Sigmoid colon (tissue), 7 donors: ENCODE results near the gene APOL3. TPM values are rescaled to one million over a fixed set of nuclear protein-coding genes. Genes with fewer than 3 reads are reported as not detected.
A peak's percentile ranks its signal among the peaks of the same experiment; 100 is the strongest.
"Not testable (repeated sequence)": the region's sequence is repeated elsewhere in the genome, so short reads cannot be mapped to it uniquely, and the experiment has no call there.

Experiments
- DNase-seq: peaks from one replicate; pipeline ENCODE4 v3.0.0-alpha.2; 2019
- H3K27ac ChIP-seq, 4 donors: fragments of 200-600 bp; sonication (generic); one replicate each; pipeline ENCODE4 v1.5.1; 2016 to 2019; ENCODE audit warnings: mild to moderate bottlenecking in 1 of 4
- H3K27me3 ChIP-seq, 3 donors: fragments of 200-600 bp; sonication (generic); one replicate each; pipeline ENCODE4 v1.5.1; 2019; ENCODE audit warnings: mild to moderate bottlenecking in 1 of 3
- H3K36me3 ChIP-seq, 4 donors: fragments of 200-600 bp; sonication (generic); one replicate each; pipeline ENCODE4 v1.5.1; 2016 to 2019
- H3K4me1 ChIP-seq, 4 donors: fragments of 200-600 bp; sonication (generic); one replicate each; pipeline ENCODE4 v1.5.1; 2017 to 2019
- H3K4me3 ChIP-seq, 4 donors: fragments of 200-600 bp; sonication (generic); one replicate each; pipeline ENCODE4 v1.5.1; 2017 to 2019; ENCODE audit warnings: mild to moderate bottlenecking in 2 of 4, moderate library complexity in 1 of 4
- H3K9me3 ChIP-seq, 4 donors: fragments of 200-600 bp in 3 of 4; sonication (generic) in 3 of 4; one replicate each; pipeline versions ENCODE4 v1.5.1 to v1.6.1; 2013 to 2019
- EP300 ChIP-seq, 4 donors: sonication (generic); formaldehyde crosslinking; IDR thresholded peaks; one replicate each; pipeline ENCODE4 v1.6.1; 2017; ENCODE audit warnings: antibody characterized with exemption in 4 of 4
- POLR2A ChIP-seq, 2 donors: fragments of 450-650 bp; IDR thresholded peaks; one replicate each; pipeline ENCODE4 v1.6.1; 2016; ENCODE audit warnings: antibody characterized with exemption in 2 of 2, mild to moderate bottlenecking in 2 of 2, moderate library complexity in 2 of 2
- POLR2AphosphoS5 ChIP-seq, 4 donors: sonication (generic); formaldehyde crosslinking; IDR thresholded peaks; one replicate each; pipeline ENCODE4 v1.6.1; 2017; ENCODE audit warnings: antibody characterized with exemption in 4 of 4
- WGBS, 2 donors: extraction: QIAGEN DNeasy Blood & Tissue Kit; methylation state at CpG; one replicate each; pipeline ENCODE4 v1.1.7; 2013; 5-methylcytosine and 5-hydroxymethylcytosine counted together
- intact Hi-C: fragments of 100-400 bp; cut with DNase I; formaldehyde crosslinking; loops from one replicate; pipeline ENCODE4 v1.15.1; 2023
- polyA plus RNA-seq, 3 donors: library from polyadenylated mRNA; stranded (reverse); fragments of 200-250 nt; gene quantifications; one replicate each; pipeline ENCODE4 v1.2.3, GENCODE V29; 2013
- total RNA-seq, 4 donors: library from RNA; depleted of rRNA; stranded (reverse); fragments of >200 nt; gene quantifications; one replicate each; pipeline ENCODE4 v1.1.0, GENCODE V29; 2016
- TF ChIP-seq, protein P1 (sequence below), 4 experiments: fragments of 450-650 bp in 3 of 4; fragments of 200-600 bp in 1 of 4; IDR thresholded peaks; one replicate each; pipeline ENCODE4 v1.5.1; 2016 to 2019; ENCODE audit warnings: antibody characterized with exemption in 4 of 4, mild to moderate bottlenecking in 3 of 4, moderate library complexity in 2 of 4
- donor health status: healthy with polysubstance abuse.
- donor health status: Bipolar disorder and iron deficiency.
- donor health status: healthy.

APOL3 gene
- total and polyA plus RNA-seq, 7 donors = 7.4 to 48.9 (median 27.4) TPM

DNA sequence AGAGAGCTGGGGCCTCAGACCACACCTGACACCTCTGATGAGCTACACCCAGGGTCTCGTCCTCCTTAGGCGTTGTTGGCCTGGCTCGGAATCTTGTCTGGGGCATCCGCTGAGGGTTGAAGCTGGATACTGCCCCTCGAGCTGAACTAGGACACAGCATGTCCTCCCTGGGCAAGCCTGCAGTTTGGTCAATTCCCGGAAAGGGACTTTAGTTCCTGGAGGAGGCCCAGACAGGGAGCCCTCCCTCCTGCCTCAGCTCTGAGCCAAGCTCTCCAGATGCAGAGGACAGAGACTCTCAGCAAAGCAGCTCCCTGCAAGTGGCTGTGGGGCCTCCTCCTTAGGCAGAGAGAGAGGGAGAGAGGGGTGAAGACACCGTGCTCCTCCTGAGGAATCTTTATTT, 4.9 kb downstream of the APOL3 start:
- TF ChIP-seq, protein P1, sequence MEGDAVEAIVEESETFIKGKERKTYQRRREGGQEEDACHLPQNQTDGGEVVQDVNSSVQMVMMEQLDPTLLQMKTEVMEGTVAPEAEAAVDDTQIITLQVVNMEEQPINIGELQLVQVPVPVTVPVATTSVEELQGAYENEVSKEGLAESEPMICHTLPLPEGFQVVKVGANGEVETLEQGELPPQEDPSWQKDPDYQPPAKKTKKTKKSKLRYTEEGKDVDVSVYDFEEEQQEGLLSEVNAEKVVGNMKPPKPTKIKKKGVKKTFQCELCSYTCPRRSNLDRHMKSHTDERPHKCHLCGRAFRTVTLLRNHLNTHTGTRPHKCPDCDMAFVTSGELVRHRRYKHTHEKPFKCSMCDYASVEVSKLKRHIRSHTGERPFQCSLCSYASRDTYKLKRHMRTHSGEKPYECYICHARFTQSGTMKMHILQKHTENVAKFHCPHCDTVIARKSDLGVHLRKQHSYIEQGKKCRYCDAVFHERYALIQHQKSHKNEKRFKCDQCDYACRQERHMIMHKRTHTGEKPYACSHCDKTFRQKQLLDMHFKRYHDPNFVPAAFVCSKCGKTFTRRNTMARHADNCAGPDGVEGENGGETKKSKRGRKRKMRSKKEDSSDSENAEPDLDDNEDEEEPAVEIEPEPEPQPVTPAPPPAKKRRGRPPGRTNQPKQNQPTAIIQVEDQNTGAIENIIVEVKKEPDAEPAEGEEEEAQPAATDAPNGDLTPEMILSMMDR (IDR thresholded peaks at IDR 0.05) = no peak
- peak; percentile 46 to 78 (median 62) for TF ChIP-seq POLR2AphosphoS5 (IDR thresholded peaks at IDR 0.05)
- TF ChIP-seq EP300 (IDR thresholded peaks at IDR 0.05) = peak in 1 of 4 donors; percentile 64
- TF ChIP-seq POLR2A (IDR thresholded peaks at IDR 0.05) = no peak
- 65 to 79% methylated on average over 7 of the region's 7 CpGs for WGBS, 2 donors
- intact Hi-C loops = no loop called here
- DNase-seq = peak; percentile 92
- H3K27me3 ChIP-seq = no peaks in the 10 kb centered on the region
- H3K4me3 ChIP-seq = peak overlapping the region in 2 of 4 donors; percentile 46 to 47
- no peaks in the 10 kb centered on the region for H3K36me3 ChIP-seq
- no peaks in the 10 kb centered on the region for H3K9me3 ChIP-seq
- peaks cover 0 to 57% (median 48%) of the 10 kb centered on the region in 4 donors for H3K4me1 ChIP-seq
- H3K27ac ChIP-seq = peak overlapping the region; percentile 89 to 90 (median 90)

DNA sequence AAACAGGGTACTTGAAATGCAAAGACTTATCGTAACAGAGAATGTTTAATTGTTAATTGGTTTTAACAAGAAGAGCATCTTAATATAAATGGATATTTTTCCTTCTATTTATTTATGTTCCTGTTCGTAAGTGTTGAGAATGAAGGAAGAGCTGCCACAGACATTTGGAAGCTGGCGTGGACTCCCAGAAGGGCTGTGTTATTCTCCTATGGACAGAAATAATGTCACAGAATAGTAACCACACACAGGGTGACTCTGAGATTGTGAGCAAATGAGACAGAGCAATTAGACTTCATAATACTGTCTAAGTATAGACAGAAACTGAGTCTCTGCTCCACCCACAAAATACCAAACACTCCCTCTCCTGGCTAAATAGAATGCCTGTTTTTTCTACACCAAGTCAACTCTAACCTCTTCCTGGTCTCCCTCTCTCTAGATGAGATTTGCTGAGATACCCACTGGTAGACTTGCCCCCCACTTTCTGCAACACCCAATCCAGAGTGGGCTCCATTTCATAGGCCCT, 6.1 kb downstream of the APOL3 start:
- Histone ChIP-seq H3K4me3 (no peak overlapping the region), H3K36me3 (peaks cover 0 to under 1% (median 0%) of the 10 kb centered on the region in 4 donors), H3K27me3 (no peaks in the 10 kb centered on the region), H3K4me1 (peaks cover 0 to 52% (median 40%) of the 10 kb centered on the region in 4 donors), H3K9me3 (no peaks in the 10 kb centered on the region), H3K27ac (peak overlapping the region; percentile 89 to 90 (median 90))
- TF ChIP-seq POLR2A (IDR thresholded peaks at IDR 0.05) = no peak
- TF ChIP-seq, protein P1 (IDR thresholded peaks at IDR 0.05) = no peak
- no peak for TF ChIP-seq EP300 (IDR thresholded peaks at IDR 0.05)
- no peak for TF ChIP-seq POLR2AphosphoS5 (IDR thresholded peaks at IDR 0.05)
- intact Hi-C loops = no loop called here
- no peak for DNase-seq
- WGBS, 2 donors = 84 to 86% methylated on average over 3 of the region's 3 CpGs

DNA sequence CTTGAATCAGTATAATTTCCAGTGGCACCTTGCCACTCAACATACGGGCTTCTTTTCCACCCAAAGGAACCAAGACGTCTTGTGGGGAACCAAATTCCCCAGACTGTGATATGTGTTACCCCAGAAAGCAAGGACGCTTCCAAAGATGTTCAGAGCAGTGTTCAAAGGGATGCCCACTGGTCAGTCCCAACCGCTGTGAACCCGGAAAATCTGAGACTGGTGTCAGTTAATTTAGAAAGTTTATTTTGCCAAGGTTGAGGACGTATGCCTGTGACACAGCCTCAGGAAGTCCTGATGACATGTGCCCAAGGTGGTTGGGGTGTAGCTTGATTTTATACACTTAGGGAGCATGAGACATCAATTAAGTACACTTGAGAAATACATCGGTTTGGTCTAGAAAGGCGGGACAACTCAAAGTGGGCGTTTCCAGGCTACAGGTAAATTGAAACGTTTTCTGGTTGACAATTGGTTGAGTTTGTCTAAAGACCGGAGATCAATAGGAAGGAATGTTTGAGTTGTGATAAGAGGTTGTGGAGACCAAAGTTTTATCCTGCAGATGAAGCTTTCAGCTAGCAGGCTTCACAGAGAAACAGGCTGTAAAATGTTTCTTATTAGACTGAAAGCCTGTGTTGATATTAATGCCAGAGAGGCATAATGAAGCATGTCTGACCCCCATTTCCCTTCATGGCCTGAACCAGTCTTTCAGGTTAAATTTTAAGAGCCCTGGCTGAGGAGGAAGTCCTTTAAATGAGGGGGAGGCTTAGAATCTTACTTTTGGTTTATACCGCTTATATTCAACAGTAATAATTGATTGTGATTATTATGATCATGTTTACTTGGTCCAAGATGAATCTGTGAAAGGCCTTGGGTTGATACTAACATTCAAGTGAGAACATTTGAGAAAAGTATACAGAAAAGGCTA, 6.8 kb downstream of the APOL3 start:
- H3K9me3 ChIP-seq = no peaks in the 10 kb centered on the region
- no peak overlapping the region for H3K4me3 ChIP-seq
- intact Hi-C loops = no loop called here
- H3K27ac ChIP-seq = peak overlapping the region in 3 of 4 donors; percentile 89 to 90 (median 90)
- peaks cover 0 to 45% (median 37%) of the 10 kb centered on the region in 4 donors for H3K4me1 ChIP-seq
- H3K27me3 ChIP-seq = no peaks in the 10 kb centered on the region
- peaks cover 0 to 8% (median 0%) of the 10 kb centered on the region in 4 donors for H3K36me3 ChIP-seq
- 72 to 79% methylated on average over 12 of the region's 12 CpGs for WGBS, 2 donors
- no peak for DNase-seq
- TF ChIP-seq EP300 (IDR thresholded peaks at IDR 0.05) = no peak
- TF ChIP-seq POLR2A (IDR thresholded peaks at IDR 0.05) = no peak
- no peak for TF ChIP-seq POLR2AphosphoS5 (IDR thresholded peaks at IDR 0.05)
- TF ChIP-seq, protein P1 (IDR thresholded peaks at IDR 0.05) = no peak

DNA sequence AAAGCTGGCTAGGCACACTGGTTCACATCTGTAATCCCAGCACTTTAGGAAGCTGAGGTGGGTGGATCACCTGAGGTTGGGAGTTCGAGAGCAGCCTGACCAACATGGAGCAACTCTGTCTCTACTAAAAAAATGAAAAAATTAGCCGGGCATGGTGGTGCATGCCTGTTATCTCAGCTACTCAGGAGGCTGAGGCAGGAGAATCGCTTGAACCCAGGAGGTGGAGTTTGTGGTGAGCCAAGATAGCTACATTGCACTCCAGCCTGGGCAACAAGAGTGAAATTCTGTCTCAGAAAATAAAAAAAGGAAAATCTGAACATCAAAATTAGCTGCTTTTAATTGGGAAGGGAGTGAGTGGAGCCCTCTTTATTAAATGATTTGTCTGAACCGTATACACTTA, 7.7 kb downstream of the APOL3 start:
- H3K4me3 ChIP-seq, intact Hi-C loops, DNase-seq, H3K27me3 ChIP-seq, H3K9me3 ChIP-seq: not testable (repeated sequence)
- Histone ChIP-seq H3K27ac (peak overlapping the region in 1 of 4 donors; percentile 68), H3K36me3 (peaks cover 0 to 16% (median 0%) of the 10 kb centered on the region in 4 donors), H3K4me1 (peaks cover 0 to 44% (median 37%) of the 10 kb centered on the region in 4 donors)
- 93 to 97% methylated on average over 4 of the region's 4 CpGs for WGBS, 2 donors

DNA sequence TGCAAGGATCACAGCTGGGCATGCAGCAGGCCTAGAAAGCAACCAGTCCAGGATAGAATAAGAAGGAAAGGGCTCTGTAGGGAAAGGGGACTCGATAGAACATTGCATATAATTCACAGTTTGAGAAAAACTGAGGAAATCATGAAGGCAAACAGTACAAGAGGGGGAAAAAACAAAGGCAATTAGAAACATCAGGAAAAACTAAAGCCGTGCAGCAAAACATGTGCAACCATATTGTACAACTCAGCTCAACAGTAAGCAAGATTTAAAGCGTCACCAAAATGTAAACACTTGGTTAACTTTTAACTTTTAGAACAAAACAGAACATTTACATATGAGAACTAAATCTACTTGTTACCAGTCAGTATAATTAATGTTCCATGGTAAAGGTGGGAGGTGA, 8.5 kb downstream of the APOL3 start:
- H3K4me3 ChIP-seq = no peak overlapping the region
- H3K9me3 ChIP-seq = no peaks in the 10 kb centered on the region
- intact Hi-C loops = no loop called here
- DNase-seq = no peak
- WGBS, 2 donors = 67 to 84% methylated on average over 3 of the region's 3 CpGs
- H3K27me3 ChIP-seq = no peaks in the 10 kb centered on the region
- peaks cover 0 to 45% (median 36%) of the 10 kb centered on the region in 4 donors for H3K4me1 ChIP-seq
- TF ChIP-seq EP300 (IDR thresholded peaks at IDR 0.05) (no peak), POLR2AphosphoS5 (IDR thresholded peaks at IDR 0.05) (no peak), POLR2A (IDR thresholded peaks at IDR 0.05) (no peak)
- TF ChIP-seq, protein P1 (IDR thresholded peaks at IDR 0.05) = no peak
- peaks cover 0 to 16% (median 0%) of the 10 kb centered on the region in 4 donors for H3K36me3 ChIP-seq
- peak overlapping the region; percentile 33 to 68 (median 50) for H3K27ac ChIP-seq
